NB4 (cell line): ENCODE measurements around the gene S1PR5.
"Not testable (repeated sequence)": the region's sequence is repeated elsewhere in the genome, so short reads cannot be mapped to it uniquely, and the experiment has no call there.

Experiments used
- CTCF ChIP-seq: IDR thresholded peaks from one replicate; pipeline ENCODE4 v1.5.1; 2012; ENCODE audit warnings: low read depth, low read length
- MAX ChIP-seq: IDR thresholded peaks from 2 replicates; pipeline ENCODE4 v1.6.1; 2011; ENCODE audit warnings: low read depth, low read length
- MYC ChIP-seq: IDR thresholded peaks from 2 replicates; pipeline ENCODE4 v1.6.1; 2011; ENCODE audit warnings: low read depth, low read length
- POLR2A ChIP-seq: IDR thresholded peaks from 2 replicates; pipeline ENCODE4 v1.6.1; 2011; ENCODE audit warnings: mild to moderate bottlenecking; ENCODE audit not compliant: insufficient read length; ENCODE audit errors: extremely low read depth

GRCh38 chr19:10526887-10527286, 9.6 kb upstream of the S1PR5 start:
- TF ChIP-seq MYC, POLR2A, CTCF, MAX: not testable (repeated sequence)
